Activated T-helper 1 cell treated with anti-CD3 and anti-CD28 coated beads, Interleukin-12 subunit alpha, Interleukin-12 subunit beta, Interleukin-2, Interleukin-4 antibody, amounts not matched to agents 30 ng/mL and 10 ng/mL and 1 ng/mL, durations not matched to agents 14 hours and 24 hours and 36 hours (primary cell): ENCODE measurements around the gene CHCHD5. TPM values are rescaled to one million over a fixed set of nuclear protein-coding genes. Genes with fewer than 3 reads are reported as not detected.
"Not testable (repeated sequence)": the region's sequence is repeated elsewhere in the genome, so short reads cannot be mapped to it uniquely, and the experiment has no call there.

Experiments
- DNase-seq: peaks from one replicate; pipeline ENCODE4 v3.0.0; 2021; ENCODE audit warnings: low spot score
- H3K27ac Mint-ChIP-seq: one replicate; pipeline ENCODE4 v1.8.0; 2021; ENCODE audit warnings: mild to moderate bottlenecking, mixed read lengths
- H3K27me3 Mint-ChIP-seq: one replicate; pipeline ENCODE4 v1.8.0; 2022; ENCODE audit warnings: mild to moderate bottlenecking, moderate library complexity, mixed read lengths; ENCODE audit not compliant: insufficient read depth
- H3K36me3 Mint-ChIP-seq: one replicate; pipeline ENCODE4 v1.8.0; 2021; ENCODE audit warnings: low read depth, mixed read lengths
- H3K4me1 Mint-ChIP-seq: one replicate; pipeline ENCODE4 v1.8.0; 2021; ENCODE audit warnings: low read depth, mixed read lengths
- H3K4me3 Mint-ChIP-seq: one replicate; pipeline ENCODE4 v1.8.0; 2021; ENCODE audit warnings: mild to moderate bottlenecking, moderate library complexity, mixed read lengths
- H3K9me3 Mint-ChIP-seq: one replicate; pipeline ENCODE4 v1.8.0; 2021; ENCODE audit warnings: mixed read lengths
- intact Hi-C: fragments of 100-400 bp; cut with micrococcal nuclease; formaldehyde crosslinking; loops from one replicate; pipeline ENCODE4 v1.15.1; 2024
- total RNA-seq: library from RNA; stranded (reverse); gene quantifications from 2 replicates; pipeline ENCODE4 v1.2.3, GENCODE V29; 2022

Gene CHCHD5, protein sequence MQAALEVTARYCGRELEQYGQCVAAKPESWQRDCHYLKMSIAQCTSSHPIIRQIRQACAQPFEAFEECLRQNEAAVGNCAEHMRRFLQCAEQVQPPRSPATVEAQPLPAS
- total RNA-seq, result 31.3 and 38.9 TPM in 2 replicates

GRCh38 chr2:112584134-112584890, at the start of gene CHCHD5:
CHCHD5 (plus strand) TSS chr2:112584609; CDS start chr2:112584648, 39 bp downstream.
- Mint-ChIP-seq H3K27me3 (no peaks in the 10 kb centered on the region), H3K9me3 (no peaks in the 10 kb centered on the region), H3K4me3 (peak within 1 kb of the TSS; percentile 91), H3K36me3 (peaks cover 19% of the 10 kb centered on the region), H3K4me1 (peaks cover 38% of the 10 kb centered on the region), H3K27ac (peak within 1 kb of the TSS; percentile 99)
- intact Hi-C loops, result loop anchor here (1.0 to 5.0 kb wide), 14 partner anchors 16 to 702 kb away; partner anchors contain the start of genes ANAPC1, CKAP2L, POLR1B and SLC20A1
- DNase-seq, result peak; percentile 94

DNA sequence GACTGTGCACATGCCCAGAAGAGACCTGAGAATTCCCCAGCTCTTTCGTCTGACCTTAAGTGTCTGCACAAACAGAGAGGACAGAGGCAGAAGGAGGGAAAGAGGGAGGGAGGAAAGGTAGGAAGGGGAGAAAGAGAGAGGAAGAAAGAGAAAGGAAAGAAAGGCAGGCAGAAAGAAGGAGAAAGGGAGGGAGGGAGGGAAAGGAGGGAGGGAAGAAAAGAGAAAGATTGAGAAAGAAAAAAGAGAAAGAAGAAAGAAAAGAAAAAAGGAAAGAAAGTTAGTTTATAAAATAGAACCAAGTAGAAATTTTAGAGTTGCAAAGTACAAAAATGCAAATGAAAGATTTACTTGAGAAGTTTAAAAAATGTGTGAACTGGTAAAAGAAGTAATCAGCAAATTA, 49.6 kb upstream of the CHCHD5 start:
- DNase-seq, result no peak
- Mint-ChIP-seq H3K27me3 (no peaks in the 10 kb centered on the region), H3K36me3 (peaks cover 9% of the 10 kb centered on the region), H3K9me3 (no peaks in the 10 kb centered on the region), H3K4me1 (no peaks in the 10 kb centered on the region), H3K4me3 (no peak overlapping the region), H3K27ac (no peak overlapping the region)
- intact Hi-C loops, result no loop called here

DNA sequence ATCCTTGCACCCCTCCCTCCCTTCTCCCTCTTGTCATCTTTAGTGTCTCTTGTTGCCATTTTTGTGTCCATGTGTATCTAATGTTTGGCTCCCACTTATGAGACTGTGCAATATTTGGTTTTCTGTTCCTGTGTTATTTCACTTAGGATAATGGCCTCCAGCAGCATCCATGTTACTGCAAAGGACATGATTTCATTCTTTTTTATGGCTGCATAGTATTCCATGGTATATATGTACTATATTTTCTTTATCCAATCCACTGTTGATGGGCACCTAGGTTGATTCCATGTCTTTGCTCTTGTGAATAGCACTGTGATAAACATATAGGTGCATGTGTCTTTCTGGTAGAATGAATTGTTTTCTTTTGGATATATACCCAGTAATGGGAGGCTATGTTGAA, 47.7 kb upstream of the CHCHD5 start:
- H3K4me1 Mint-ChIP-seq, intact Hi-C loops, H3K9me3 Mint-ChIP-seq, H3K4me3 Mint-ChIP-seq, H3K27ac Mint-ChIP-seq, H3K36me3 Mint-ChIP-seq, DNase-seq, H3K27me3 Mint-ChIP-seq: not testable (repeated sequence)

- Mint-ChIP-seq H3K9me3 (no peaks in the 10 kb centered on the region), H3K36me3 (peaks cover 1% of the 10 kb centered on the region), H3K4me1 (peaks cover 6% of the 10 kb centered on the region), H3K27ac (no peak overlapping the region), H3K27me3 (no peaks in the 10 kb centered on the region), H3K4me3 (no peak overlapping the region)
- intact Hi-C loops, result no loop called here
- no peak for DNase-seq
Measured at GRCh38 chr2:112539306-112539705, 45.1 kb upstream of the CHCHD5 start.

GRCh38 chr2:112540906-112541305, 43.5 kb upstream of the CHCHD5 start:
- Mint-ChIP-seq H3K9me3 (no peaks in the 10 kb centered on the region), H3K36me3 (peaks cover 1% of the 10 kb centered on the region), H3K27me3 (no peaks in the 10 kb centered on the region), H3K27ac (no peak overlapping the region), H3K4me1 (peaks cover 11% of the 10 kb centered on the region), H3K4me3 (no peak overlapping the region)
- intact Hi-C loops, result loop anchor here (5.0 kb wide), 3 partner anchors 186 to 419 kb away; no protein-coding TSS in a partner anchor
- DNase-seq, result no peak

DNA sequence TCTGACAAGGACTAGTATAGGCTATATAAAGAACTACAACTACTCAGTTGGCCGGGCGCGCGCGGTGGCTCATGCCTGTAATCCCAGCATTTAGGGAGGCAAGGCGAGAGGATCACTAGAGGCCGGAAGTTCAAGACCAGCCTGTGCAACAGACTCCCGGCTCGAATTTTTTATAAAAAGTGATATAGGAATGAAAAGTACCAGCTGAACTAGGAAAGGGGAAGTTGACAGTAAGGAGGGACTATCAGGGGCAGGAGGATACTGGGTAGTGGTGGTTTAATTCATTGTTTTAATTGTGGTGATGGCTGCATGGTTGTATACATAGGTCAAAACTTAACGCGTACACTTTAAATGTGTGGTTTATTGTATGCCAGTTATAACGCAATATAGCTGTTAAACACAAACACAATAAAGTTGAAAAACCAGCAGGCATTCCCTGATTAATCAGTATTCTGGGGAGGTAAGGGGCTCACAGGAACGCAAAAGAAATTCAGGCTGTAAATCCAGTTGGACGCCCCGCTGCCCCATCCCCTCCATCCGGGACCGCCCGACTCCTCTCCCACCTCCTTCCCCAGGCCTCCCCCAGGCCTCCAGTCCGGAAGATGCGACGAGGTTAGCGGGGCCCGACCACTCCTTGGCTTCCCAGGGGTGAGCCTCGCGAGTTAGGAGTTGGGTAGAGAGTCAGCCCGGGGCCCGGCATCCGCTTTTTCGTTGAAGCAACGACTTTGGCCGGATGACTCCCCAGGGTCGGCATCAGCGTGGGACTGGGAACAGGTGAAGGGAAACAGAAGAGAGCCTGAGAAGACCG, 42.9 kb upstream of the CHCHD5 start:
- intact Hi-C loops, result loop anchor here (1.0 to 5.0 kb wide), 9 partner anchors 43 to 657 kb away; partner anchors contain the start of genes ANAPC1, CHCHD5, TMEM87B and ZC3H6
- peak; percentile 73 for DNase-seq
- Mint-ChIP-seq H3K36me3 (peaks cover 1% of the 10 kb centered on the region), H3K4me3 (no peak overlapping the region), H3K27ac (no peak overlapping the region), H3K27me3 (no peaks in the 10 kb centered on the region), H3K4me1 (peaks cover 11% of the 10 kb centered on the region), H3K9me3 (no peaks in the 10 kb centered on the region)

DNA sequence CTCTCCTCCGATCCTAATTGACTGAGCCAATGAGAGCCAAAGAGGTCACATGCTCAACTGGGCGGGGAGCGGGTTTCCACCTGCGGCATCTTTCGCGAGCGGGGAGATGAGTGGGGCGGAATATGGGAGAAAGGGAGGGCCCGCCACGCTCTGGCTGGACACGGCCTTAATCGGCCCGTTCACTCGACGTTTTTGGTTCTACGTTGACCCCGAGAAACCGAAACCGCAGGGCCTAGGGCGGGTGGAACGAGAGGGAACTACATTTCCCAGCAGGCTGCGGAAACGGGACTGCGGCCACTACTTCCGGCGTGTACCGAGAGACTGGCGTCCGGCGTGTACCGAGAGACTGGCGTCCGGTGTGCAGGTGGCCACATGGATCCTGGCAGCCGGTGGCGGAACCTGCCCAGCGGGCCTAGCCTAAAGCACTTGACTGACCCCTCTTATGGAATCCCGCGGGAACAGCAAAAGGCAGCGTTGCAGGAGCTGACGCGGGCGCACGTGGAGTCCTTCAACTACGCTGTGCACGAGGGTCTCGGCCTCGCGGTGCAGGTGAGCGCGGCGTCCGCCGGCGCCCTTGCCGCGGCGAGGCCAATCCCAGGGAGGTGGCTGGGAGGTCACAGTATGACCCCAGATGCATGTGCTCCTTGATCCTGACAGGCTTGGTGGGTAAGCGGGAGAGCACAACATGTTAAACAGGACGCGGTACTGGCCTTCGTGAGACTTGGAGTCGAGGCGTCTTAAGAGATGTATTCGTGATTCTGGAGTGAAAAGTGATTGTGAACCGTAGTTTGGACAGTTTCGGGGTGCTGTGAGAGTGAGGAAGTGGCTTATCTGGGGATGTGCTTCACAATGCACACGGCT, 42.1 kb upstream of the CHCHD5 start, which contains the start of gene POLR1B:
TSS of gene POLR1B (plus strand) at position 343 of the 861 bp plus-strand sequence. CDS start at position 373, 30 bp downstream.
- intact Hi-C loops, result loop anchor here (1.0 to 5.0 kb wide), 9 partner anchors 42 to 658 kb away; partner anchors contain the start of genes ANAPC1, CHCHD5, TMEM87B and ZC3H6
- Mint-ChIP-seq H3K36me3 (peaks cover 3% of the 10 kb centered on the region), H3K27me3 (no peaks in the 10 kb centered on the region), H3K4me1 (peaks cover 11% of the 10 kb centered on the region), H3K27ac (no peak within 1 kb of the TSS), H3K9me3 (no peaks in the 10 kb centered on the region), H3K4me3 (no peak within 1 kb of the TSS)
- peak; percentile 77 for DNase-seq

GRCh38 chr2:112542984-112543661, 41.3 kb upstream of the CHCHD5 start:
- no peak for DNase-seq
- Mint-ChIP-seq H3K4me1 (peaks cover 11% of the 10 kb centered on the region), H3K9me3 (no peaks in the 10 kb centered on the region), H3K27me3 (no peaks in the 10 kb centered on the region), H3K27ac (no peak overlapping the region), H3K36me3 (peaks cover 11% of the 10 kb centered on the region), H3K4me3 (no peak overlapping the region)
- intact Hi-C loops, result loop anchor here (1.0 to 5.0 kb wide), 10 partner anchors 41 to 659 kb away; partner anchors contain the start of genes ANAPC1, CHCHD5, SLC20A1 and TMEM87B

DNA sequence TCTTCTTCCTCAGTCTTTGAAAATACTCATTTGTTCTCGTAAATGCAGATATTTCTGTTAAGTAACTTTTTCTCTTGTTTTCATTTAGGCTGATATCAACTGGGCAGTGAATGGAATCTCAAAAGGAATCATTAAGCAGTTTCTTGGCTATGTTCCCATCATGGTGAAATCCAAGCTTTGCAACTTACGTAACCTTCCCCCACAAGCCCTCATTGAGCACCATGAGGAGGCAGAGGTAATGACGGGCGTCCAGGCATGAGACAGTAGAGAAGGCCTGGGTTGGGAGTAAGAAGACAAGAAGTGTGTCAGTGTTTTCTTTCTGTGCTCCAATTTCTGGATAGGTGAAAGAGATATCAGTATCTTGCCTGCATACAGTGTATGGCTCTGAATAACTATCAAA, 37.1 kb upstream of the CHCHD5 start:
- H3K4me3 Mint-ChIP-seq, result no peak overlapping the region

GRCh38 chr2:112548980-112549379, 35.4 kb upstream of the CHCHD5 start:
- no peaks in the 10 kb centered on the region for H3K27me3 Mint-ChIP-seq
- DNase-seq, result no peak
- H3K27ac Mint-ChIP-seq, result no peak overlapping the region
- peaks cover 51% of the 10 kb centered on the region for H3K36me3 Mint-ChIP-seq
- H3K4me1 Mint-ChIP-seq, result peaks cover 15% of the 10 kb centered on the region
- intact Hi-C loops, result no loop called here
- no peaks in the 10 kb centered on the region for H3K9me3 Mint-ChIP-seq
- no peak overlapping the region for H3K4me3 Mint-ChIP-seq

More for the DNA sequence above, 37.1 kb upstream of the CHCHD5 start:
- Mint-ChIP-seq H3K27ac (no peak overlapping the region), H3K27me3 (no peaks in the 10 kb centered on the region), H3K4me1 (peaks cover 15% of the 10 kb centered on the region), H3K9me3 (no peaks in the 10 kb centered on the region), H3K36me3 (peaks cover 39% of the 10 kb centered on the region)
- no peak for DNase-seq
- intact Hi-C loops, result no loop called here

DNA sequence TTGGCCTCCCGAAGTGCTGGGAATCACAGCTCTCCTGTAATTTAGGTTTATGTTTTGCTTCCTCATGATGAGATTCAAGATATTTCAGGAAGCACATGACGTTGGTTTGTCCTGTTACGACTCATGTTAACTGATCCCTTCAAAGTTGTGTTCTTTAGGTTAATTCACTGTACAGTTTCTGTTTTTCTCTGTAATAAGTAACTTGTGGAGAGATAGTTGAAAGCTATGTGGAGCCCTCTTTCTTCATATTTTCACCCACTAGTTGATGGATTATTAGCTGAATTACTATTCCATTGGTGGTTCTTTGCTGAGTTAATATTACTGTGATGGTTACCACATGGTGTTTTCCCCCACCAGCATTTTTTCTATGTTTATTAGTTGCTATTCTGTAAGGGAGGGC, 18.3 kb upstream of the CHCHD5 start:
- Mint-ChIP-seq H3K4me3 (no peak overlapping the region), H3K4me1 (peaks cover 8% of the 10 kb centered on the region), H3K9me3 (no peaks in the 10 kb centered on the region), H3K36me3 (peaks cover 62% of the 10 kb centered on the region), H3K27ac (no peak overlapping the region), H3K27me3 (no peaks in the 10 kb centered on the region)
- intact Hi-C loops, result no loop called here
- DNase-seq, result no peak
